GM12873 (cell line): ENCODE results near the gene FLVCR2.

ENCODE experiments used
- CTCF ChIP-seq: IDR thresholded peaks from 2 replicates; pipeline ENCODE4 v1.5.1; 2012; ENCODE audit warnings: low read depth, mild to moderate bottlenecking, moderate library complexity, low read length, control low read depth; ENCODE audit not compliant: insufficient read depth; ENCODE audit errors: missing control alignments

The FLVCR2 gene

DNA sequence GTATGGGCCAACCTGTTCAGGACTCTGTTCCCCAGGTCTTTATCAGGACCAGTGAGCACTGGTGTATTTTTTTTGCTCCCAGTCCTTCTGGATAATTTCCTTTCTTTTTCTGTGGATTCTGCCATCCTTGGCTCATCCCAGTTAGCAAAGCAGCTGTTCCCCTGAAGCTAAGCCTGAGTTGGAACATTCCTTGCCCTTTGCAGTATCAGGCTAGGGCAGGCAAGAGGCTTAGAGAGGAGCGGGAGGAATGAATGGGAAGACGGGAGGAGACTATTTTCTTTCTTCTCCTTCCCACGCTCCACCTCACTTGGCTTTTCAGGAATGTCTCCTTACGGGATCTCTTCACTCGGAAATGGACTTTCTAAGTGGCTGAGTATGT, 53.0 kb downstream of the FLVCR2 start:
- TF ChIP-seq CTCF, result no peak

GRCh38 chr14:75634848-75635247, 56.4 kb downstream of the FLVCR2 start:
- no peak for TF ChIP-seq CTCF

DNA sequence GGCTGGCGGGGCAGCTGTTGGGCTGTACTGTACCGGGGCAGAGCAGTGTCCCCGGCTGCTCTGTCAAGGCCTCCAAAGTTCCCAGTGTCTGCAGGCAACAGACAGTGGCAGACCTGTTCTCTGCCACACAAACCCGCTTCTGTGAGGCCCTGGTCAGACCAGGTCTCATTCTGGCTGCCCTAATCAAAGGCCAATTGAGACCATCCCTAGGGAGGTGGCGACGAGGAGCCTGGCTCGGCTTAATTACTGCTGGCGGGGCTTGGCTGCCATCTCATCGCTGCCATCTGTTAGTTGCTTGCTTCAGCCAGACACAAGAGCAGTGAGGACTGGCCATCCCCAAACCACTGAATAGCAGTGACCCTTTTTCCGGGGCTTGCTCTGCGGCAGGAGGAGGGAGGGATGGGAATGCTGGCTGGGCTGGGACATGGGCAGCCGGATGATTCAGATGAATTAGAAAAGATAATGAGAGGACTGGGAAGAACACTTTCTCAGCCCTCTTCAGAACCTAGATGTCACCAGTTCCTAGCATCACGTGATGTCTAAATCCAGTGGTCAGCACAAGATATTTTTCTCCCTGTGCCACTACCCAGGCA, 57.8 kb downstream of the FLVCR2 start:
- TF ChIP-seq CTCF, result no peak

DNA sequence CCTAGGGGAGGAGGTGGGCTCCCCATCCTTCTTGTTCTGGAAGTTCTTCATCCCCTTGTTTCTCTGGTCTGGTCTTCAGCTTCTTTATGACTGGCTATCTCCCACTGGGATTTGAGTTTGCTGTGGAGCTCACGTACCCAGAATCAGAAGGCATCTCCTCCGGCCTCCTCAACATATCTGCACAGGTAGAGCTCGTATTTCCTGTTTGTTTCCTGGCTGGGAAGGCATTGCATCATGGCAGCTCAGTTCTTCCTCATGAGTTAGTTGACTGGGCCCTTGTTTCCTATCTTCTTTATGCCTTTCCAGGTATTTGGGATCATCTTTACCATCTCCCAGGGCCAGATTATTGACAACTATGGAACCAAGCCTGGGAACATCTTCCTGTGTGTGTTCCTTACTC, 62.5 kb downstream of the FLVCR2 start:
- TF ChIP-seq CTCF, result no peak

- no peak for TF ChIP-seq CTCF
Observed at GRCh38 chr14:75643985-75644384, 65.6 kb downstream of the FLVCR2 start.

DNA sequence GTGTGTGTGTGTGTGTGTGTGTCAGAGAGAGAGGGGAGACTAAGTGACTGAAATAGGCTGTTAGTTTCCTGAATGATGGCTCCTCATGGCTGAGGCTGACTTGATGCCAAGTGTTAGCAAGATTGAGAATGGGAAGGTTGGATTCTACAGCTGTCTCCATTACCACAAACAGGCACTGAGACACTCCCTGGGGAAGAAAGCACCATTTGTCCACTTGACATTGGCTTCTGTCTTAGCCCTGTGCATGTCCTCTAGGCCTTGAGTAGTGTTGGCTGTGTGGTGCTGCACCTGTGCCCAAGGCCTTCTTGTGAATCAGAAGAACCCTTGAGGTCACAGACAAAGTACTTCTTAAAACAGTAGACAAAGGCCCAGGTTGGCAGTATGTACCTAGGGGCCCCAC, 66.6 kb downstream of the FLVCR2 start:
- no peak for TF ChIP-seq CTCF

GRCh38 chr14:75646762-75647161, 68.3 kb downstream of the FLVCR2 start:
- TF ChIP-seq CTCF, result no peak
